Activated T-helper 17 cell treated with anti-CD3 and anti-CD28 coated beads, Interleukin-2, amount 50 U/mL, for 72 hours (primary cell): ENCODE measurements around the gene TSSC4. TPM values are rescaled to one million over a fixed set of nuclear protein-coding genes. Genes with fewer than 3 reads are reported as not detected.
A peak's percentile ranks its signal among the peaks of the same experiment; 100 is the strongest.

Experiments
- ATAC-seq: fragments of 150-1000 bp; cut with Tn5 transposase; replicated peaks from 2 replicates; pipeline ENCODE4 v1.10.0; 2021; ENCODE audit warnings: mild to moderate bottlenecking, moderate library complexity
- H3K27ac Mint-ChIP-seq: one replicate; pipeline ENCODE4 v1.8.0; 2022; ENCODE audit warnings: mixed read lengths
- H3K27me3 Mint-ChIP-seq: one replicate; pipeline ENCODE4 v1.8.0; 2022; ENCODE audit warnings: mixed read lengths
- H3K36me3 Mint-ChIP-seq: one replicate; pipeline ENCODE4 v1.8.0; 2022; ENCODE audit warnings: low read depth, mild to moderate bottlenecking, mixed read lengths
- H3K4me1 Mint-ChIP-seq: one replicate; pipeline ENCODE4 v1.8.0; 2022; ENCODE audit warnings: mixed read lengths
- H3K4me3 Mint-ChIP-seq: one replicate; pipeline ENCODE4 v1.8.0; 2022; ENCODE audit warnings: mild to moderate bottlenecking, mixed read lengths
- H3K9me3 Mint-ChIP-seq: one replicate; pipeline ENCODE4 v1.8.0; 2022; ENCODE audit warnings: mixed read lengths
- total RNA-seq, 2 donors: library from RNA; stranded (reverse); gene quantifications; one replicate each; pipeline ENCODE4 v1.2.3, GENCODE V29; 2022

The TSSC4 gene
- total RNA-seq, 2 donors from 2014 or later = 19.7 to 58.7 TPM

DNA sequence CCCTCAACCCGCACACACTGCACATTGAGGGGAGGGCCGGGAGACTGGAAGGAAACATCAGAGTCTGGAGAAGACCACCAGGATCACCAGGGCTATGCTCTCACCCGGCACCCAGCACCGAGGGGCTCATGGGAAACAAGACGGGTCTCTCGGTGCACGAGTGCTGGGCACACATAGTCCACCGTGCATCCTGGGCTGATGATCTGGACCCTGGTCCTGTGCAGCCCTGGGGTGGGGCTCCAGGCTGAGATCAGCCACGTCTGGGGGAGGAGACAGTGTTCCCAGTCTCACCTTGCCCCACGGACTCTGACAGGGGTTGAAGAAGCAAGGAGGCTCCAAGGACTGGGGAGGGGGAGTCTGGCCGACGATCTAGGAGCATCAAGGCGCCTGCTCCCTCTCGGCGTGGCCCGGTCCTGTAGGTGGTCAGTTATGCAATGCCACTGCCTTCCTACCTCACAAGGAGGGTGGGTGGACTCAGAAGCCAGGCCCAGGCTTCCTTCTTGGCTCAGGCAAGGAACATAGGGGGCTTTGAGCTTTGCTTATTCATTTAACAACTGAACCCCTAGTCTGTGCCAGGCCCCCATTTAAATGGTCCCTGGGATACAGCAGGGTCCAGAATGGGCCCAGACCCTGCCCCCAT, 34.9 kb upstream of the TSSC4 start:
- ATAC-seq = no peak
- Mint-ChIP-seq H3K36me3 (no peaks in the 10 kb centered on the region), H3K4me3 (no peak overlapping the region), H3K27ac (no peak overlapping the region), H3K4me1 (peaks cover 7% of the 10 kb centered on the region), H3K9me3 (no peaks in the 10 kb centered on the region), H3K27me3 (no peaks in the 10 kb centered on the region)

DNA sequence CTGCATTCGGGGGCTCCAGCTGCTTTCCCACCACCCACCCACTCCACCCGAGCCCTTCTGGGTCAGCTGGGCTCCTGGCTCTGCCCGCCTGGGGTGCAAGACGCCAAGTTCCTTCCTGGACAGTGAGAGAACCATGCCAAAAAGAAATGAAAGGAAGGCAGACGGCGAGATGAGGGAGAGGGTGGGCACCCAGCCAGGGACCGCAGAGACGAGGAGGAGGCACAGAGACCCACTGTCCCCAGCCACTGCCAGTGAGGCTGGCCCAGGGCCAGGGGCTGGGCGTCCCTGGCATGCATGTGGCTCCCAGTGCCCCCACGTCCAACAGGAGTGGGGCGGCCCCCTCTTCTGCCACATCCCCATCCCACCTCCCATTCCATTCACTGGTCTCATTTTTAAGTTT, 34.3 kb upstream of the TSSC4 start:
- no peaks in the 10 kb centered on the region for H3K27me3 Mint-ChIP-seq
- H3K9me3 Mint-ChIP-seq = no peaks in the 10 kb centered on the region
- peaks cover 7% of the 10 kb centered on the region for H3K4me1 Mint-ChIP-seq
- no peak overlapping the region for H3K4me3 Mint-ChIP-seq
- no peak for ATAC-seq
- H3K27ac Mint-ChIP-seq = no peak overlapping the region
- no peaks in the 10 kb centered on the region for H3K36me3 Mint-ChIP-seq

DNA sequence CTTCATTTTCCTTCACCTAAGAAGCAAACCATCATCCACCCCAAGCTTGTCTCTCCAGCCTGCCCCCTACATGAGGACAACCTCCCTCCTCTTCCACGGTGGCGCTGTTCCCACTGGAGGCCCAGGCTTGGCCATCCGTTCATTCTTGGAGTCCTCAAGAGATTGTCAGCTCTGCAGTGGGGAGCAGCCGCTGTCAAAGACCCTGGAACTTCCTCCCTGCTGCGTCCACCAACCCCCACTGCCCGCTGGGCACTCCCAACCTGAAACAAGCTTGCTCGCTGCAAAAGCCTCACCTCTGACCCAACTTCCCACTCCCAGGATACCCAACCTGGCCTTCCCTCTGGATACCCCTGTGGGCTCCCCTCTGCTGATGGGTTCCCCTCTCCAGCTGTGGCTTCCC, 33.8 kb upstream of the TSSC4 start:
- no peaks in the 10 kb centered on the region for H3K9me3 Mint-ChIP-seq
- no peak overlapping the region for H3K4me3 Mint-ChIP-seq
- H3K4me1 Mint-ChIP-seq = peaks cover 7% of the 10 kb centered on the region

DNA sequence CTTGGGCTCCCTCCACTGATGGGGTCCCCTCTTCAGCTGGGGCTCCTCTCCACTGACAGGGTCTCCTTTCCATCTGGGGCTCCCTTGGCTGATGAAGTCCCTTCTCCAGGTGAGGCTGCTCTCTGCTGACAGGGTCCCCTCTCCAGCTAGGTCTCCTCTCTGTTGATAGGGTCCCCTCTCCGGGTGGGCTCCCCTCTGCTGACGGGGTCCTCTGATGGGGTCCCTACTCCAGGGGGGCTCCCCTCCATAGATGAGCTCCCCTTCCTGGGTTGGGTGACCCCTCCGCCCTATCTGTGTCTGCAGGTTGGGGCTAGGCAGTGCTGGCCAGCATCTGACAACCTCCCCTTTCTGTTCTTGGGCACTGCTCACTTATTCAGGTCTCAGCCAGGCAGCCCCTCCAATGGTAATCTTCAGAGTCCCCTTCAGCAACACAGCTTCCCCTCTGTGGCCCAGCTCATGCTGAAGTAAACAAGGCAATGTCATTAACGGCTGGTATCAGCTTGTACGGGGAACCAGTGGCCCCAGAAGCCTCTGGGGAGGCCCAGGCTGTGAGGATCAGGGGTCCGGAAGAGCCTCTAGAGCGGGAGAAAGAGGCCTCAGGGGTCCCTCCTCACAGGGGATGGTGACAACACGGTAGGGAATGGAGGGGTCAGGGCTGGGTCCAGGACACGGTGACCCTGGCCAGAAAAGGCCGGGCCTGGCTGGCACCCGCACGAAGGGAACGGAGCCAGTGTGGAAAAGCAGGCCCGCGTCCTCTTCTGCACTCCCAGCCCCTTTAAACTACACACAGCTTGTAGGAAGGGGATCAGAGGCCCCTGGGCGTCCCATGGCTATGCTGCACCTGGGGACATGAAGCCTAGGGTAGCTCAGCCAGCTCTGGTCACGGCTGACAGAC, 33.0 kb upstream of the TSSC4 start:
- Mint-ChIP-seq H3K36me3 (no peaks in the 10 kb centered on the region), H3K9me3 (no peaks in the 10 kb centered on the region), H3K27ac (no peak overlapping the region), H3K4me1 (peaks cover under 1% of the 10 kb centered on the region), H3K4me3 (no peak overlapping the region), H3K27me3 (no peaks in the 10 kb centered on the region)
- no peak for ATAC-seq

More for the DNA sequence above, 33.8 kb upstream of the TSSC4 start:
- no peaks in the 10 kb centered on the region for H3K27me3 Mint-ChIP-seq
- no peaks in the 10 kb centered on the region for H3K36me3 Mint-ChIP-seq
- ATAC-seq = no peak
- H3K27ac Mint-ChIP-seq = no peak overlapping the region

DNA sequence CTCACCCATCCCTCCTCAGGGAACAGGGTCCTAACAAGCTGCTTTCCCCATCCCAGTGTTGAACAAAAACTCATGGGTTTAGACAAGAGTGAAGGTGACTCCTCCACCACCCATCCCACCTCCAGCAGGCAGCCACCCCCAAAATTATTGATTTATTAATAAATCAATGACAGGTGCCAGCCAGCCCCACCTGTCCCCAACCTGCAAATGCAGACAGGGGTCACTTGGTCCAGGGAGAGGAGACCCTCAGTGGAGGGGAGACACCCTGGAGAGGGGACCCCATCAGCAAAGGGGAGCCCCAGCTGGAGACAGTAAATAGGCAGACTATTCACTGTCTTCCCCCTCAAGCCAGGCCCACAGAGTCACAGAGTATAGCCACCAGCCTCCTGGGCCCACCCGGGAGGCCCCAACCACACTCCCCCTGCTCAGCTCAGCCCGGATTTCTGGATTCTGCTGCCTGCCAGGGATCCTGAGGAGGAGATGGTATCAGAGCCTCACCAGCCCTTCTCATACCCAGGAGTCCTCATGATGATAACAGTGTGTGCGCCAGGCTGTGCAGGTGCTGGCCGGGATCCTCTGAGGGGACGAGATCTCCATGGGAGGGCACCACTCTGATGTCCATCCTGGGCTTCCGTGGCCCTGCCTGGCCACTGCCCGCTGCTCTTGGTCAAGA, 32.2 kb upstream of the TSSC4 start:
- ATAC-seq = no peak
- no peak overlapping the region for H3K27ac Mint-ChIP-seq
- no peak overlapping the region for H3K4me3 Mint-ChIP-seq
- H3K36me3 Mint-ChIP-seq = no peaks in the 10 kb centered on the region
- H3K27me3 Mint-ChIP-seq = no peaks in the 10 kb centered on the region
- no peaks in the 10 kb centered on the region for H3K4me1 Mint-ChIP-seq
- H3K9me3 Mint-ChIP-seq = no peaks in the 10 kb centered on the region

DNA sequence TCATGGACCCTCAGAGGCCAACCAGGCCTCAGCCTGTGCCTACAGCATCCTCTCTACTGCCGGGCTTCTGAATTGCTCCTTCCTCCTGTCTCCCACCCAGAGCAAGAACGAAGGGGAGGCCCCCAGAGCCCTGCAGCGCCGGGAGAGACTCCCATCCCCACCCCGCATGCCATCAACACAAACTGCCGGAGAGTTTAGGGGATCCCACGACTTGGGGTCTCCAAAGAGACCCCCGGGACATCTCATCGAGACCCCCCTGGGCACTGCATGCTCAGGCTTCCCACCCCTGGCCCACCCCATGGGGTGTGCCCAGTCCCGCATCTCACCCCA, 31.7 kb upstream of the TSSC4 start:
- no peak overlapping the region for H3K27ac Mint-ChIP-seq

DNA sequence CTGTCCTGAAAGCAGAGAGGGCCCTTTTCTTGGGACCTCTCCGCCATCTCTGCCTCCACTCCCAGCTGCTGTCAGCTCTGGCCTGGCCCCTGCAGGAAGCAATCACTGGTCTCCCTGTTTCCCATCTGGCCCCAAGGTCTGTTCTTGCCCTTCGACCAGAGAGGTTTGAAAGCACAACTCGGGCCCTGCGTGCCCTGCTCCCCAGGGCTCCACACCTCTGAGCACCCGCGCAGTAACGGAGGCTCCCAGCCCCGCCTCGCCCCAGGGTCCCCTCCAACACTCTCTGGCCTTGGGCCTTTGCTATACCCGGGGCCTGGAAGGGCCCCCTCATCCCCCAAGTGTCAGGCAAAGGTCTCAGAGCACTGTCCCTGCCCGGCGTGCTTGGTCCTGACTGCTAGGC, 31.2 kb upstream of the TSSC4 start:
- no peak for ATAC-seq
- no peak overlapping the region for H3K4me3 Mint-ChIP-seq
- H3K36me3 Mint-ChIP-seq = no peaks in the 10 kb centered on the region
- H3K9me3 Mint-ChIP-seq = no peaks in the 10 kb centered on the region
- H3K4me1 Mint-ChIP-seq = no peaks in the 10 kb centered on the region
- H3K27ac Mint-ChIP-seq = no peak overlapping the region
- no peaks in the 10 kb centered on the region for H3K27me3 Mint-ChIP-seq

More for the DNA sequence above, 31.7 kb upstream of the TSSC4 start:
- H3K4me1 Mint-ChIP-seq = no peaks in the 10 kb centered on the region
- no peaks in the 10 kb centered on the region for H3K36me3 Mint-ChIP-seq
- H3K4me3 Mint-ChIP-seq = no peak overlapping the region
- H3K9me3 Mint-ChIP-seq = no peaks in the 10 kb centered on the region
- H3K27me3 Mint-ChIP-seq = no peaks in the 10 kb centered on the region
- ATAC-seq = no peak

DNA sequence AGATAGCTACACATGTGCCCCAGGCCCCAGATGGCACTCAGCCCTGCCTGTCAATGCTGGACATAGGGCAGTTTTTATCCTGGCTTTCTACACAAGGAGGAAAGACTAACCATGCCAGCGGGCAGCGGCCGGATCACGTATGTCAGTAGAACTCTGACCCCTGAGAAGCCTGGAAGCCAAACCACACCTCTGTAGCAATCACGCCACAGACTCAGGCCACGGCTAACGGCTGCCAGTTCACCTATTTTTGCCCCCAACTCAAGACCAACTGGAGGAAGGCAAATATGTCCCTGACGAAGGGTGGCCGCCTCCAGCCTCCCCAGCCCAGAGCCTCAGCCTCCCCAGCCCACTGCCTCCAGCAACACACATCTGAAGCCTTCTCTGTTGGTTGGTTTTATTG, 30.7 kb upstream of the TSSC4 start:
- Mint-ChIP-seq H3K4me1 (no peaks in the 10 kb centered on the region), H3K27ac (no peak overlapping the region), H3K4me3 (no peak overlapping the region), H3K36me3 (no peaks in the 10 kb centered on the region), H3K27me3 (no peaks in the 10 kb centered on the region), H3K9me3 (no peaks in the 10 kb centered on the region)
- no peak for ATAC-seq

DNA sequence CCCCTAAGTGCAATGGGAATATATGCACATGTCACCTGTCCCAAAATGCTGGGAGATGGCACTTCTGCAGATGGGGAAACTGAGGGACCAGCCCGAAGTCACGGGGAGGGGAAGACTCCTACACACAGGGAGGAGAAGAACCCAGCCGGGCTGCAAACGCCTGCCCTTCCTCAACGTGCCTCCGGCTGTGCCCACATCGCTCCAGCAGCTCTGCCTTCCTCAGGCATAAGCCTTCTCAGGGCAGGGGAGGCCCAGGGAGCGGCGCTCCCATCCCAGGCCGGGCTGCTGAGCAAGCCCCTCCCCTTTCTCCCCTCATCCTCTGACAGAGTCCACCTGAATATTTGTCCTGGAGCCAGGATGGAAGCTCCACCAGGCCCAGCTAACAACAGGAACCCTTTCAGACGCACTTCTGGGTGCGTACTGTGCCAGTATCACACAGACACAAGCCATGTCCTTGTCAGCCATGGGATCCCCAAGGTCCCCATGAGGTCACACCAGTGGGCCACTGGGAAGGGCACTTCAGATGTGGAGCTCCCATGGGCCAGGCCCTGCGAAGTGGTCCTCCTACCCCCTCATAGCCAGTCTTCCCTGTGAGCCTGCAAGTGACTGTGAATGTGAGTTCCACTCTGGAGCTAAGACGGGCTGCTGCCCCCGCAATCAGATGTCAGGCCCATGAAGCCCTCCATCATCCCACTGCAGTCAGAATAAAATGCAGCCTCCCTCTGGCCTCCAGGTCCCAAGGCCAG, 25.9 kb upstream of the TSSC4 start:
- Mint-ChIP-seq H3K27me3 (no peaks in the 10 kb centered on the region), H3K4me3 (no peak overlapping the region), H3K27ac (no peak overlapping the region), H3K36me3 (peaks cover 10% of the 10 kb centered on the region), H3K9me3 (no peaks in the 10 kb centered on the region), H3K4me1 (no peaks in the 10 kb centered on the region)
- no peak for ATAC-seq

DNA sequence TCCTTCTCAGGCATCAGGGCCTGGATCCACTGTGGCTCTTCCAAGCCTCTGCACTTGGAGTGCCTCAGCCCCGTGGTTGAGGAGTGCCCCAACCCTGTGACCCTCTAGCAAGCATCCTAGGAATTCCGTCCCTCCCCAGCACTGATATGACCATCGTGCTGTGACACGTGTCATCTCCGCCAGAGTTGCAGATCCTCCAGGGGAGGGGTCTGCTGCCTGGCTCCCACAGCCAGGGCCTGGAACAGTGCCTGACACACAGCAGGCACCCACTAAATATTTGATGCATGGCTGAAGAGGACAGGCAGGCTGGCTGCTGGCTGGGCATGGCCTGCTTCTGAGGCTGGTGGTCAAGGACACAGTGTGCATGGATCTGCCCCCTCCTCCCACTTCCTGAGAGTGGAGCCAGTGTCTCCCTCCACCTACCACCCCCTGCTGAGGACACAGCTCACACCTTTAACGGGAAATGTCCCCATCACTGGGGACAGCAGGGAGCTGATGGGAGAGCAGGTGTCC, 25.2 kb upstream of the TSSC4 start:
- Mint-ChIP-seq H3K4me1 (no peaks in the 10 kb centered on the region), H3K9me3 (no peaks in the 10 kb centered on the region), H3K4me3 (no peak overlapping the region), H3K27me3 (no peaks in the 10 kb centered on the region), H3K36me3 (peaks cover 10% of the 10 kb centered on the region), H3K27ac (no peak overlapping the region)
- ATAC-seq = no peak

DNA sequence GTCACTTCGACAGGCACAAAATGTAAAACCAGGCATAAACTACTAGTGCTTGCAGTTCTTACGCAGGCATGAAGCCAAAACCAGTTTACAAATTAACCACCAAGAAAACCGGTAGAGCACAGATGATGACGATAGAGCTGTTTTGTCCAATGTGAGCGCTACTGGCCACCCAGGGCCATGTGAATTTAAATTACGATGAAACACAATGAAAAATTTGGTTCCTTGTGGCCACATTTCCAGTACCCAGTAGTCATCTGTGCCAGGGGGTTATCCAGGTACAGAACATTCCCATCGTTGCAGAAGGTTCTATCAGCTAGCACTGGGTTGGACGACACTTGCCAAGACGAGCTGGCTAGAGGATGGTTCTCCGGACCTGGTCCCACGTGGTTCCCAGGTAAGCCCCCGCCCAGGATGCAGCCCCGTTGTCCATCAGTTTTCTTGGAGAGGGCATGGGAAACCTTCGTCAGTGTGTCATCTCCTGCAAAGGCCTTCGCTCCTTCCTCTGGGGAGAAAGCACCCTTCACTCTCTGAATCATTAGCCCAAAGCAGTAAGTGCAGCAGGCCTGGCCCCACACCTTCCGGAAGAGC, 24.5 kb upstream of the TSSC4 start:
- no peak for ATAC-seq
- Mint-ChIP-seq H3K36me3 (peaks cover 10% of the 10 kb centered on the region), H3K4me1 (no peaks in the 10 kb centered on the region), H3K4me3 (peak overlapping the region; percentile 38), H3K27ac (no peak overlapping the region), H3K9me3 (no peaks in the 10 kb centered on the region), H3K27me3 (no peaks in the 10 kb centered on the region)

DNA sequence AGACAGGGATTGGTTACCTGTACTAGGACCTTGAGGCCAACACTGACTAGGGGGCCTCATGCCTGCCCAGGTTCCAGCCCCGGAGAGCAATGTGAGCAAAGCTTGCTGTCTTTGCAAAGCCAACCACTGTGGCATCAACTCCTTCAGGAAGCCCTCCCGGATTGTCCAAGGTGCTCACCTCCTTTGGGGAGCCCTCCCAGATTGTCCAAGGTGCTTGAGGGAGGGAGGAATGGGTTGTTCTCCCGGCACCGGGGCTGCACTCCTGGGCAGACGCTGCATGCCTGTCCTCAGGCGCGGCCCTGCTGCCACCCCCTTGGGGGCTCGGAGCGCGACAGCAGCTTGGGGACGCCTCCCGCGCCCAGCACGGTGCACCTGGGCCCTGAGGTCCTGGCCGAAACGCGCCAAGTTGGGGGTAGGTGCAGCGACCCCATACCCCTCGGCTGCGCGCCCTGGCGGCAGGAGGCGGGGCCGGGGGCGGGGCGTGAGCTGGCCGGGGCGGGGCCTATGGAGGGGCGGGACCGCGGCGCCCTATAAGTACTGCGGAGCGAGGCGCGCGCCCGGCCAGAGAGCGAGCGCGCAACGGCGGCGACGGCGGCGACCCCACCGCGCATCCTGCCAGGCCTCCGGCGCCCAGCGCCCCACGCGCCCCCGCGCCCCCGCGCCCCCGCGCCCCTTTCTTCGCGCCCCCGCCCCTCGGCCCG, 23.6 kb upstream of the TSSC4 start, which contains the start of gene CD81:
Gene CD81 (plus strand): TSS at position 560 of the 701 bp plus-strand sequence. CDS start 240 bp downstream, outside the sequence.
- H3K27me3 Mint-ChIP-seq = no peaks in the 10 kb centered on the region
- ATAC-seq = peak; percentile 82
- H3K4me3 Mint-ChIP-seq = peak within 1 kb of the TSS; percentile 83
- peak within 1 kb of the TSS; percentile 83 for H3K27ac Mint-ChIP-seq
- peaks cover 10% of the 10 kb centered on the region for H3K36me3 Mint-ChIP-seq
- H3K4me1 Mint-ChIP-seq = no peaks in the 10 kb centered on the region
- H3K9me3 Mint-ChIP-seq = no peaks in the 10 kb centered on the region
